Left renal pelvis (tissue), 4 donors: ENCODE data around the gene HERC2. TPM values are rescaled to one million over a fixed set of nuclear protein-coding genes. Genes with fewer than 3 reads are reported as not detected.

ENCODE experiments used
- DNase-seq, 4 donors: peaks; one replicate each; pipeline ENCODE4 v3.0.0-alpha.2; 2013; ENCODE audit warnings: low read depth in 4 of 4, low spot score in 3 of 4
- polyA plus RNA-seq, 4 donors: library from polyadenylated mRNA; unstranded; fragments of 120-200 nt; gene quantifications; one replicate each; pipeline ENCODE4 v1.2.1, GENCODE V29; 2013; ENCODE audit not compliant: insufficient read length in 4 of 4

The HERC2 gene
- polyA plus RNA-seq, 4 donors = 36.8 to 60.4 (median 45.5) TPM

GRCh38 chr15:28101983-28102441 lies 220.0 kb downstream of the HERC2 start:
- no peak for DNase-seq

- no peak for DNase-seq
These were observed 220.8 kb downstream of the HERC2 start for GRCh38 chr15:28101201-28101600.

GRCh38 chr15:28100516-28101195 lies 221.3 kb downstream of the HERC2 start:
- DNase-seq = no peak

GRCh38 chr15:28099555-28100140 lies 222.3 kb downstream of the HERC2 start:
- no peak for DNase-seq

GRCh38 chr15:28098766-28099554 lies 223.0 kb downstream of the HERC2 start, which contains the start of gene OCA2:
OCA2 (minus strand) TSS chr15:28099315; CDS start chr15:28081874, 17,441 bp downstream.
- no peak for DNase-seq

- DNase-seq = no peak
These were observed 223.6 kb downstream of the HERC2 start for GRCh38 chr15:28098360-28098765.

- no peak for DNase-seq
These were observed 224.2 kb downstream of the HERC2 start for GRCh38 chr15:28097656-28098359.

GRCh38 chr15:28096670-28097431 lies 225.1 kb downstream of the HERC2 start:
- DNase-seq = no peak

GRCh38 chr15:28096411-28096669 lies 225.6 kb downstream of the HERC2 start:
- no peak for DNase-seq

GRCh38 chr15:28094732-28095521 lies 227.1 kb downstream of the HERC2 start:
- DNase-seq = no peak

- DNase-seq = no peak
These were observed 228.0 kb downstream of the HERC2 start for GRCh38 chr15:28093752-28094535.

- no peak for DNase-seq
These were observed 230.7 kb downstream of the HERC2 start for GRCh38 chr15:28091313-28091712.

GRCh38 chr15:28086175-28086703 lies 235.7 kb downstream of the HERC2 start:
- DNase-seq = no peak

GRCh38 chr15:28085489-28086174 lies 236.3 kb downstream of the HERC2 start:
- no peak for DNase-seq

GRCh38 chr15:28084547-28084946 lies 237.4 kb downstream of the HERC2 start:
- DNase-seq = no peak

GRCh38 chr15:28082891-28083684 lies 238.9 kb downstream of the HERC2 start:
- DNase-seq = no peak

- DNase-seq = no peak
These were observed 240.4 kb downstream of the HERC2 start for GRCh38 chr15:28081594-28081993.
